K562 (cell line): Measurements from ENCODE around the gene PCBP3.
"Not testable (repeated sequence)": the region's sequence is repeated elsewhere in the genome, so short reads cannot be mapped to it uniquely, and the experiment has no call there.

Source experiments
- ETV6 ChIP-seq, 3 experiments: fragments of 150-350 bp in 1 of 3; sonication (generic) in 1 of 3; formaldehyde crosslinking in 1 of 3; IDR thresholded peaks; 2 replicates each; pipeline versions ENCODE4 v1.6.1 to v1.8.0; 2014 to 2022; ENCODE audit warnings: borderline replicate concordance in 2 of 3, low read depth in 2 of 3, antibody characterized with exemption in 1 of 3, low read length in 1 of 3, mild to moderate bottlenecking in 1 of 3, missing genetic modification reagents in 1 of 3
- HNRNPUL1 ChIP-seq: fragments of 200-400 bp; formaldehyde crosslinking; IDR thresholded peaks from 2 replicates; pipeline ENCODE4 v1.6.1; 2017; ENCODE audit warnings: low read length
- NBN ChIP-seq: fragments of 450-650 bp; IDR thresholded peaks from 2 replicates; pipeline ENCODE4 v1.6.1; 2016; ENCODE audit warnings: low read depth, mild to moderate bottlenecking
- RBBP5 ChIP-seq: fragments of 200-600 bp; sonication (generic); IDR thresholded peaks from 2 replicates; pipeline ENCODE4 v1.6.1; 2012; ENCODE audit warnings: borderline replicate concordance, mild to moderate bottlenecking, low read length, control low read depth, inconsistent platforms; ENCODE audit not compliant: insufficient read depth, poor library complexity, severe bottlenecking
- SNRNP70 ChIP-seq: fragments of 200-400 bp; formaldehyde crosslinking; optimal IDR thresholded peaks from 2 replicates; pipeline ENCODE3; 2017; ENCODE audit warnings: low read depth, low read length
- TBP ChIP-seq: optimal IDR thresholded peaks from 2 replicates; pipeline ENCODE3; 2011; ENCODE audit warnings: low read depth, low read length, improper control_type of control experiment
- TEAD4 ChIP-seq, 2 experiments: sonication (generic) in 1 of 2; formaldehyde crosslinking in 1 of 2; IDR thresholded peaks; 2 replicates each; pipeline versions ENCODE4 v1.6.1 to v1.8.0; 2012 to 2022; ENCODE audit warnings: borderline replicate concordance in 1 of 2, inconsistent platforms in 1 of 2, low read length in 1 of 2, mild to moderate bottlenecking in 1 of 2, missing genetic modification reagents in 1 of 2

- TF ChIP-seq ETV6 (IDR thresholded peaks at IDR 0.05; ENCODE audit: borderline replicate concordance in 1 of 2, low read depth in 2 of 2, low read length in 1 of 2); ETV6 (CRISPR knock-in tag; IDR thresholded peaks at IDR 0.05; ENCODE audit: borderline replicate concordance); TEAD4 (IDR thresholded peaks at IDR 0.05; ENCODE audit: low read length); TEAD4 (CRISPR knock-in tag; IDR thresholded peaks at IDR 0.05; ENCODE audit: borderline replicate concordance); HNRNPUL1; SNRNP70; NBN; TBP; RBBP5: not testable (repeated sequence)
Measured at GRCh38 chr21:45814210-45814940, 170.8 kb downstream of the PCBP3 start.
